Effector memory CD8-positive, alpha-beta T cell (primary cell): Measurements from ENCODE around the gene PTCH1.
A peak's percentile ranks its signal among the peaks of the same experiment; 100 is the strongest.

Experiments
- ATAC-seq: fragments of 150-1000 bp; cut with Tn5 transposase; replicated peaks from 2 replicates; pipeline ENCODE4 v1.10.0; 2021; ENCODE audit warnings: mild to moderate bottlenecking, moderate library complexity
- DNase-seq, 3 experiments: peaks; one replicate each; pipeline ENCODE4 v3.0.0; 2021
- H3K27ac Mint-ChIP-seq, 2 donors: one replicate each; pipeline ENCODE4 v1.8.0; 2022; ENCODE audit warnings: mild to moderate bottlenecking in 2 of 2, mixed read lengths in 2 of 2, moderate library complexity in 2 of 2
- H3K27me3 Mint-ChIP-seq, 2 donors: one replicate each; pipeline ENCODE4 v1.8.0; 2022; ENCODE audit warnings: mixed read lengths in 2 of 2
- H3K36me3 Mint-ChIP-seq: one replicate; pipeline ENCODE4 v1.8.0; 2022; ENCODE audit warnings: mild to moderate bottlenecking, moderate library complexity, mixed read lengths; ENCODE audit not compliant: insufficient read depth
- H3K4me1 Mint-ChIP-seq, 2 donors: one replicate each; pipeline ENCODE4 v1.8.0; 2022; ENCODE audit warnings: low read depth in 2 of 2, mixed read lengths in 2 of 2
- H3K4me3 Mint-ChIP-seq, 2 donors: one replicate each; pipeline ENCODE4 v1.8.0; 2022; ENCODE audit warnings: mild to moderate bottlenecking in 2 of 2, mixed read lengths in 2 of 2, moderate library complexity in 2 of 2
- H3K9me3 Mint-ChIP-seq, 2 donors: one replicate each; pipeline ENCODE4 v1.8.0; 2022; ENCODE audit warnings: mixed read lengths in 2 of 2

Gene PTCH1

DNA sequence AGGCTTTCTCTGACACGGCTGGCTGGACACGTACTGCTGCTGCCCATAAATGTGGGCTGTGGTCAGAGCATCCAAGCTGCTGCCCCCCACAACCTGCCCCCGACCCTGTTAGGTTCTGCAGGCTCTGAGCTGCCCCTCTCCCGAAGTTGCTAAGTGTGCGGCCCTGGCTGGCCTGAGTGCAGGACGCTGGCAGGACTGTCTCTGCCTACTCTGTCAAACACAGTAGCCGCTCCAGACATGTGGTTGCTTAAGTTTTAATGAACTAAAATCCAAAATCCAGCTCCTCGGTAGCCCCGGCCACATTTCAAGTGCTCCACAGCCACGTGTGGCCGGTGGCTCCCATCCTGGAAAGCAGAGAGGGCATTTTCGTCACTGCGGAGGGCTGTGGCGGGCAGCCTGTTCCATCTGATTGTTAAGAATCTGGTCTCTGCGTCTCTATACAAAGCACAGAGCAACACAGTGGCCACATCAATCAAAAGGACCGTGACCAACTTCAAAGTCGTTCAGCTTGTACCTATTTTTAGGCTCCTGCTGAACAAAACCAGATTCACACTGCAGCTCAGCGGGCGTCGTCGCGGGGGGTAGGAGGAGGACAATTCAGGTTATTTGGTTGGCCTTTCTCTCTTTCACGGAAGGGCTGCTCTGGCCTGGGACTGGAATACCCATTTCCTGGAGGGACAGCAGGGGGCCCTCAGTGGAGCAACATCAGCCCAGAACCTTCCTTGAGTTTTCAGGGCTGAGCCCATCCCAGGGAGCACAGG is 68.9 kb downstream of the PTCH1 start:
- Mint-ChIP-seq H3K27me3 (no peaks in the 10 kb centered on the region), H3K36me3 (peaks cover 56% of the 10 kb centered on the region), H3K27ac (no peak overlapping the region), H3K9me3 (no peaks in the 10 kb centered on the region), H3K4me3 (no peak overlapping the region), H3K4me1 (peaks cover 2 to 6% of the 10 kb centered on the region in 2 donors)
- peak; percentile 29 for ATAC-seq
- DNase-seq = no peak

DNA sequence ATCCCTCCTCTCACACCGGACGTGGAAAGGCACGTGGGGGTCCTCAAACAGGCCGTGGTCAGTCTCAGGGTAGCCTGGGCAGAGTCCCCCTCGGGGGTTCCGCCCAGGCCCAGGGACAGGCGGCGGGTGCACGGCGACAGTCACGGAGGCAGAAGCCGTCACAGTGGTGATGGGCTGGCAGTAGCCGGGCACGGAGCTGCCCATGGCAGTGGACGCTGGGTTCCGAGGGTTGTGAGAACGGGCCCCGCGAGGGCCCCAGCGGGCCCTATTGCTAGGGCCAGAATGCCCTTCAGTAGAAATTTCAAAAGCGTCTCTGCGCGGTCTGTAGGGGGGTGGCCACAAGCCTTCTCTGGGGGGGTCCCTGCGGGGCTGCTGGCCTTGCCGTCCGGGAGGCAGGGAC is 69.8 kb downstream of the PTCH1 start:
- Mint-ChIP-seq H3K27ac (no peak overlapping the region), H3K4me3 (no peak overlapping the region), H3K4me1 (peaks cover 3 to 4% of the 10 kb centered on the region in 2 donors), H3K27me3 (no peaks in the 10 kb centered on the region), H3K9me3 (no peaks in the 10 kb centered on the region), H3K36me3 (peaks cover 54% of the 10 kb centered on the region)
- DNase-seq (no peak), ATAC-seq (no peak)

DNA sequence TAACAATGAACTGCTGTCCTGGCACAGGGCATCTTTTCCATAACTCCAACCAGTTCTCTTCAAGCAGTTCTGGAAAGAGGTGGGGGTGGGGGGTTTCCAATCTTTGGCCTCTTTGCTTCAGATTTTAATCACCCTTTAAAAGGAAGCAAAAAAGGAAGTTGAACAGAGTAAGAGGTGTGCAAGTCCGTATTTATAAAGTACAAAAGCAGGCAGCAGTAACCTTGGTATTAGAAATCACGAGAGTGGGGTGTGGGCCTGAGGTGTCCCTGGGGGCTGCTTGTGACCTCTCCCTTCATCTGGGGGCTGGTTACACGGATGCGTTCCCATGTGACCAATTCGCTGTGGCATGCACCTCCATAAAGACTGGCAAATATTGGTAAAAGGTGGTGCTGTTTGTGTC is 70.5 kb downstream of the PTCH1 start:
- no peak for ATAC-seq
- Mint-ChIP-seq H3K36me3 (peaks cover 47% of the 10 kb centered on the region), H3K27ac (no peak overlapping the region)

DNA sequence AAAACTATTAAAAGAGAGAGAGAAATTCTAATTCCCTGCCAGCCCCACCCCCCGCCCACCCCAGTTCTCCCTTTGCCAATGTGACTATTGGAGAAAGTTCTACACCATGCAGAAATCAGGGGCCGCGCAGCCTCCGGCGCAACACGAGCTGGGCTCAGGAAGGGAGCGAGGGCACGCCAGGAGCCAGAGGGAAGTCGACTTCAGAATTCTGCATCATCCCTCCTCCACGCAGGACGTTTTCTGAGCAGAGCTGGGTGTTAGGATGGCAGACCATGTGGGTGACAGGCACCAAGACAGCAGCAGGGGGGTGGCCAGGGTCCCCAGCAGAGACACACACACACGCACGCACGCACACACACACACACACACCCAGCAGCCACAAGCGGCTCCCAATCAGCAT is 72.6 kb downstream of the PTCH1 start:
- no peak overlapping the region for H3K27ac Mint-ChIP-seq
- no peak overlapping the region for H3K4me3 Mint-ChIP-seq
- no peak for ATAC-seq
- peaks cover 34% of the 10 kb centered on the region for H3K36me3 Mint-ChIP-seq
- no peaks in the 10 kb centered on the region for H3K9me3 Mint-ChIP-seq
- DNase-seq = no peak
- H3K4me1 Mint-ChIP-seq = peaks cover 0 to 2% of the 10 kb centered on the region in 2 donors
- H3K27me3 Mint-ChIP-seq = no peaks in the 10 kb centered on the region

More for the DNA sequence above, 70.5 kb downstream of the PTCH1 start:
- DNase-seq = no peak
- Mint-ChIP-seq H3K27me3 (no peaks in the 10 kb centered on the region), H3K4me3 (no peak overlapping the region), H3K9me3 (no peaks in the 10 kb centered on the region), H3K4me1 (peaks cover 3 to 4% of the 10 kb centered on the region in 2 donors)

DNA sequence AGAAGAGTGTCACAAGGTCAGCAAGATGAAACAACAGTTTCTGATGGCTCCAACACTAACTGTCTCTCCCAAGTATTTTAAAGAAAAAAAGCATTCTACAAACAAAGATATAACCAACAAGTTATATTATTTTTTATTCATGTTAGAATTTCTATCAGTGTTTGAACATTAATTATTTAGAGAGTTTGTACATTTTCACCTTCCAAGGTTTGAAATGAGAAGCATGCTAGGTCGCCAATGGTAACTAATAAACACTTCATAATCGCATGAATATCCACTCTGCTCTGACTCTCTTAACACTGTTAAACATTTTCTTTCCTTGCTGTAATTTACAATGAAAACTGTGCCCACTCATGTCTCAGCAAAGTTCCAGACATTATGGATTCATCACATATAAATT is 73.5 kb downstream of the PTCH1 start:
- ATAC-seq = no peak
- Mint-ChIP-seq H3K27me3 (no peaks in the 10 kb centered on the region), H3K27ac (peak overlapping the region in 1 of 2 donors; percentile 31), H3K4me3 (no peak overlapping the region), H3K9me3 (no peaks in the 10 kb centered on the region), H3K36me3 (peaks cover 31% of the 10 kb centered on the region), H3K4me1 (peaks cover 0 to 2% of the 10 kb centered on the region in 2 donors)
- no peak for DNase-seq

DNA sequence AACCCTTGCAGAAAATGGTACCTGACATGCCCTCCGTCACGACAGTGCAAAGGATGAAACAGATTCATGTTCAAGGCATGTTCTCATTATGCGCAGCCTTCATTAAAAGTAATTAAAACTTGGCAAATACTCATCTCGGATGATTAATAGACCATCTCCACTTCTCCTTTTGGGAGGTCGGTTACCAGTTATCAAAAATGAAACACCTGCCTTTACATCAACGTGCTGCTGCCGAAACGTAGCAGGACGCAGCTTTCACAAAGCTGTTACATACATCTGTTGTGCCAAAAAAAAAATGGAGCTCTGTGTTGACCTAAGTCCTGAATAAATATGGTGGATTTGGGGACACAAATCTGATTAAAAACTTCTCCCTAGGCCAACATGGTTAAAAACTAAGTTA is 75.7 kb downstream of the PTCH1 start:
- Mint-ChIP-seq H3K4me1 (peaks cover 4 to 5% of the 10 kb centered on the region in 2 donors), H3K9me3 (no peaks in the 10 kb centered on the region), H3K27me3 (no peaks in the 10 kb centered on the region), H3K27ac (no peak overlapping the region), H3K4me3 (no peak overlapping the region), H3K36me3 (peaks cover 17% of the 10 kb centered on the region)
- no peak for DNase-seq
- no peak for ATAC-seq

DNA sequence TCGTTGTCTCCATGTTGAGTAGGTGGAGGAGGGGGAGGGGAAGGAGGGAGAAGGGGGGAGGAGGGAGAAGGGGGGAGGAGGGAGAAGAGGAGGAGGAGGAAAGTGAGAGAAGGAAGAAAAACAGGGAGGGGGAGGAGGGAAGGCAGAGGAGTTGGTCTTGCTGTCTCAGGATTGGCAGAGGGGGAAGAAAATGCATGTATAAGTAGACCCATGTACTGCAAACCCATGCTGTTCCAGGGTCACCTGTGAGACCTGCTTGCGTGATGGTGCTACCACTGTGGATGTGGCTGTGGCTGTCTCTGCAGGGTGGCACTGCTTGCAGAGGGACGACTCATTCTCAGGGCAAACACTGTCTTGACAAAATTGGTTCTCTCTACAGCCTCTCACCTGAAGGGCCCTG is 76.3 kb downstream of the PTCH1 start:
- Mint-ChIP-seq H3K9me3 (no peaks in the 10 kb centered on the region), H3K36me3 (peaks cover 12% of the 10 kb centered on the region), H3K27ac (no peak overlapping the region), H3K27me3 (no peaks in the 10 kb centered on the region), H3K4me1 (peaks cover 5% of the 10 kb centered on the region in 2 donors), H3K4me3 (no peak overlapping the region)
- DNase-seq = no peak
- no peak for ATAC-seq

DNA sequence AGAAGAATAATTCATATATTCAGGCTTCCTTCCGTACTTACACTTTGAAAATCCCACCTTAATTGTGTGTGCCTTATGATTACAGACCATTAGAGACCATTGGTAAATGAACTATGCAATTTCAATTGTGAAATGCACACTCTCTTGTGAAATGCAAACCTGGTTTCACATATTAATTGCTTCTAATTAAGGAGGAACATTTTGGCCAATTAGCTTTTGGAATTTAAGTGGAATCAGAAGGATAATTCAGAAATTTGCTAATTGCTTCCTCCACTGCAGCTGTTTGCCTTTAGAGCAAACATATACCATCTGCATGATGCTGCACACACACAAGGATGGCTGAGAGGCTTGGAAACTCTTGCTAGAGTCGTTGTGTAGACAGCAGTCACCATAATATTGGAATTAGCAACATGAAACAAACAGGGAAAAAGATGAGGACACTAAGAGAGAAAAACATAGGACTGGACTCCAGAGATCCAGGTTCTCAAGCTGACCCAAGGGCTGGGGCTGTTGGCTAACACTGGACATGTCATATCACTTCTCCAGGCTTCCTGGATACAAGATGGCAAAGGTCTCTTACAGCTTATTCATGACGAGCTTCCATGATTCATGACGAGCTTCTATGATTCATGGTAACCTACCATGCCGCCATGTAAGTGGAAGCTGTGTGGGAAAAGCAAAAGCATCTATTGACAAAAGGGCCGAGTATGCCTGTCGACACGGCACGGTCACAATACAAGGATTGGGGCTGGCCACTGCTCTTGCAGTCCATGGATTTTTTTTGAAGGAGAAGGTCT is 78.0 kb downstream of the PTCH1 start:
- DNase-seq (no peak), ATAC-seq (no peak)
- Mint-ChIP-seq H3K36me3 (no peaks in the 10 kb centered on the region), H3K4me3 (no peak overlapping the region), H3K27me3 (no peaks in the 10 kb centered on the region), H3K27ac (no peak overlapping the region), H3K4me1 (peaks cover 13 to 15% of the 10 kb centered on the region in 2 donors), H3K9me3 (no peaks in the 10 kb centered on the region)

DNA sequence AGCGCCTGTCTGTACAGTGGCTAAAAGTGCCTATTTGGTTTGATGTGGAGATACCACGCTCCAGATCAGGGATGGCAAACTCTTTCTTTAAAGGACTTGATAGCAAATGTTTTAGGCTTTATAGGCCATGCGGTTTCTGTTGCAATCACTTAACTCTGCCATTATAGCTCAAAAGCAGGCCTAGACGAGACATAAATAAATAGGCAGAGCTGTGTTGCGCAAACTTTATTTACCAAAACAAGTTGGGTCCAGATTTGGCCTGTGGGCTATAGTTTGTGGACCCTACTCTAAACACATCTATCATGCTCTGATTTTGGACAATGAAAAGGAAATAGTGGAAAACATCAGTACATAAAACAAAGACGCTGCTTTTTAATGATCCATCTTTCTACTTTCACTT is 79.2 kb downstream of the PTCH1 start:
- Mint-ChIP-seq H3K27ac (no peak overlapping the region), H3K4me1 (peaks cover 12 to 15% of the 10 kb centered on the region in 2 donors), H3K4me3 (no peak overlapping the region), H3K36me3 (no peaks in the 10 kb centered on the region), H3K27me3 (no peaks in the 10 kb centered on the region), H3K9me3 (no peaks in the 10 kb centered on the region)
- DNase-seq (no peak), ATAC-seq (no peak)

DNA sequence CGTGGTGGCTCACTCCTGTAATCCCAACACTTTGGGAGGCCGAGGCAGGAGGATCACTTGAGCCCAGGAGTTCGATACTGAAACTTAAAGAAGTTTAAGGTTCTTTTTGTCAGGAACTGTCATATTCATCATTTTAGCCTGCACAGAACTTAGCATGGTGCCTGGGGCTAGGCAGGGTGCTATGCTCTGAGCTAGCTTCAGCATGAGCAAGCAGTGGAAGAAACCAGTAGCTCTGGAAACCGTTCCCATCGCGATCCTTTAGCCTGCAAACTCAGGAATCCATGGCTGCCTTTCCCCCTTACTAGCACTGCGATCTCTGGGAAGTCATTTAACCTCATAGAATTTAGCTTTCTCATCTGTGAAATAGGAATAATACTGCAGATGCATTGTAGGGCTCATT is 80.4 kb downstream of the PTCH1 start:
- H3K27ac Mint-ChIP-seq = no peak overlapping the region
- H3K4me3 Mint-ChIP-seq = no peak overlapping the region
- DNase-seq (no peak), ATAC-seq (no peak)
- no peaks in the 10 kb centered on the region for H3K9me3 Mint-ChIP-seq
- H3K36me3 Mint-ChIP-seq = no peaks in the 10 kb centered on the region
- H3K4me1 Mint-ChIP-seq = peaks cover 11 to 15% of the 10 kb centered on the region in 2 donors
- H3K27me3 Mint-ChIP-seq = no peaks in the 10 kb centered on the region

DNA sequence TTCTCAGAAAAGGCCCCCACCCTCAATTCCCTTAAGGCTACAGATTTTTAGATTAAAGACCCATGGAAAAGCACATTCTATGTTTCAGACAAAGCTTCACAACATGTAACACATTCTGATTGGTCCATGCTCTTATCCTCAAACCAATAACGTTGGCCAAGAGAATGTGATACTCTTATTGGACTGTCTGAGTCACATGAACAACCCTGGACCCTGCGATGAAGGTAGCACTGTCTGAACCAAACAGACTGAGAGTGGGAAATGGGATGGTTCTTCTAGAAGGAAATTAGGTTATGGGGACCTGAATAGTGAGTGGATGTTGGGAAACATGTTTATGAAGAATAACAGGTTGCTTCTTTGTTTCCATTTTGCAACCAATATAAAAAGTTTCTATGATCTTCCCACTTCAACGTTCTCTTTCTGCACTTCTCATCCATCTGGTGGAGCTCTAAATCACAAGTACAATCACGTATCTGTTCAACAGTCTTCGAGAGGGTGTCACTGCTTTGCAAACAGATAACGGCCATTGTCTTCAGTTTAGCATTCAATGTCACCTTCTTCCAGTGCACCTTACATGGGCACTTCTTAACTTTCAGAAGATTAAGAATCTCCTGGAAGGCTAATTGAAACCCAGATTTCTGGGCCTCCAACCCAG is 81.6 kb downstream of the PTCH1 start:
- DNase-seq = no peak
- H3K9me3 Mint-ChIP-seq = no peaks in the 10 kb centered on the region
- H3K4me3 Mint-ChIP-seq = no peak overlapping the region
- ATAC-seq = no peak
- H3K4me1 Mint-ChIP-seq = peaks cover 11 to 15% of the 10 kb centered on the region in 2 donors
- H3K36me3 Mint-ChIP-seq = no peaks in the 10 kb centered on the region
- H3K27ac Mint-ChIP-seq = no peak overlapping the region
- H3K27me3 Mint-ChIP-seq = no peaks in the 10 kb centered on the region

DNA sequence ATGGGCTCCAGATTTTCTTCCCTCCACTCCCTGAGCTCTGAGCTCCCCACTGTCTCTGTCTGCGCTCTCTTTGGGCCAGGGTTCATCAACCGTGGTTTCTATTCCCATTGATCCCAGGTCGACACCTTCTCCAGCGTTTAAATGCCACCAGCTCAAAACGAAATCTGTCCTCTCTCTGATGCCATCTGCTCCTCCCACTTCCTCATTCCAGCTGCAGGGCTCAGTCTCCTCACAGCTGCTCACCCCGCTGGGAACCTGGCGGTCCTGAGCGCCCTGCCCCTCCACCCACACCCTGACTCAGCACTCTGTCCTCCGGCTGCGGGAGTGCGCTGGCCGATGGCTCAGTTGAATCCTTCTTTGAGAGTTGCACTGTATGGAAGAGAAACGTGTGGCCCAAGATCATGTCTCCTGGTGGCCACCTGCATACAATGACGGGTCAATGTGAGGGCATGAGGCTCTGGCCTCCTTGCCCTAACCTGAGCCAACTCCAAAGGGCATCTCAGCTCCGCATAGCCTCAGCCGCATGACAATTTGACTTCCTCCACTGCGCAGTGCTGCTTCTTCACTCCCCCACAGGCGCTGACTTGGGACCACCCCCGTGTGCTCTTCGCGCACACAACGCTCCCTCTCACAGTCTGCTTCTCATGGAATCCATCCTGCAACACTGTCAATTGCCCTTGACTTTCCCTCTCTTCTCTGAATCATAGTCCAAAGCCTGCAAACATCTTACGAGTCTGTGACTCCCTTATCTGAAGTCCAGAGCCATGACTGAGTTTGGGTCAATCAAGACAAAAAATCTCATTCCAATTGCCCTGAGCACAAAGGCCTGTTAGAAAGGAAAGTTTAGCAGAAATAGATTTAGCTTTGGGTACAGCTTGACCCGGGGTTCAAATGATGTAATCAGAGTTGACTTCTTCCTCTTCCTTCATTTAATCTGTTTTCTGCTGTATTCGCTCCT is 82.4 kb downstream of the PTCH1 start:
- ATAC-seq (no peak), DNase-seq (no peak)
- Mint-ChIP-seq H3K9me3 (no peaks in the 10 kb centered on the region), H3K4me3 (no peak overlapping the region), H3K27me3 (no peaks in the 10 kb centered on the region), H3K27ac (peak overlapping the region in 1 of 2 donors; percentile 13), H3K4me1 (peaks cover 11 to 15% of the 10 kb centered on the region in 2 donors), H3K36me3 (no peaks in the 10 kb centered on the region)
